ENCODE results near the gene AOC1.

AOC1 gene

DNA sequence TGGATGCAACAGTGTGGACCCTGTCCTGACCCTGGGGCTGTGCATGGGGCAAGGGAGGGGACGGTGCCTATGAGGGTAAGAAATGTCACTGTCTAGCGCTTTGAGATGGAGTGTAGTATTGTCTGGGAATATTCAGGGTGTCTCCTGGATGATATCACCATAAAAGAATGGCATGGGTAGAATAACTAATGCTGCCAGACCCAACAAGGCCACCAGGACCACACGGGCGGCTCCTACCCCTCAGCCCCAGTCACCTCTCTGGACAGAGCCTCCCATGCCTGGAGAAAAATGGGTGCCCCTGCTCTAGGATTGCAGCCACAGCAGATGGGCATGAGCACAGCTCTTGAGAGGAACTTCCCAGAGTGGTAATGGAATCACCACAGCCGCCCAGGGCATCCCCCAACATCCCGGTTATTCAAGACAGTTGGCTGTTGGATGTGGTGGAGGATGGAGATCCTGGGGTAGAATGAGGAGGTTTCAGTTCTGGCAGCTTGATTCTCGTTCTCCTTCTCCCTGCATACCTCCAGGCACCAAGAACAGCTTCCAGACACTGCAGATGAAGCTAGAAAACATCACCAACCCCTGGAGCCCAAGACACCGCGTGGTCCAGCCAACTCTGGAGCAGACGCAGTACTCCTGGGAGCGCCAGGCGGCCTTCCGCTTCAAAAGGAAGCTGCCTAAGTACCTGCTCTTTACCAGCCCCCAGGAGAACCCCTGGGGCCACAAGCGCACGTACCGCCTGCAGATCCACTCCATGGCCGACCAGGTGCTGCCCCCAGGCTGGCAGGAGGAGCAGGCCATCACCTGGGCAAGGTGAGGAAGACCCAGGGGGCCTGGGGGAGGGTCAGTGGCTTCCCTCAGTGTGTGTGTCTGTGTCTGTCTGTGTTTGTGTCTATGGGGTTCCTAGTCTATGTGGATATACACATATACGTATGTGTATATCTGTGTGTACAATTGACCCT lies 6.2 kb downstream of the AOC1 start:
- DNase-seq: no peak

DNA sequence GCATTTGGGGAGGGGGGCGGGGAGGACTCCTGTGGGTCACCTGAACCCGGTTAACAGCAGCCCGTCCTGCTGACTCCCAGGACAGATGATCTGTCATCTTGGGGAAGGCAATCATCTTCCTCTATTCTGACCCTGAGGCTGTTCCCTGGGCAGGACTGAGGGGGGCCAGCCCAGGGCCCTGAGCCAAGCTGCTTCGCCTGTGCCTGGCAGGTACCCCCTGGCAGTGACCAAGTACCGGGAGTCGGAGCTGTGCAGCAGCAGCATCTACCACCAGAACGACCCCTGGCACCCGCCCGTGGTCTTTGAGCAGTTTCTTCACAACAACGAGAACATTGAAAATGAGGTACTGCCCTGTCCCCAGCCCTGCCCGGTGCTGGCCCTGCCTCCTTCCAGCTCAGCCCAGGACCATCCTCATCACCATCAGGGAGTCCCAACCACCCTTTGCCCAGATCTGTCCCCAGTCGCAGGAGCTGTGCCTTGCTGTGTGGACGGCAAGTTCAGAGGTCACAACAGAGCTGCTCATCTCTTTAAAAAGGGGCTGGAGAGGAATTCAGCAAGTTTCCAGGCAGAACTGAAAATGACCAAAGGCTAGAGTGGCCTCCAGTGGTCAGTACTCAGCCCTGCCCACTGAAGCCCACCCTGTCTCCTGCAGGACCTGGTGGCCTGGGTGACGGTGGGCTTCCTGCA lies 8.1 kb downstream of the AOC1 start:
- DNase-seq: no peak

DNA sequence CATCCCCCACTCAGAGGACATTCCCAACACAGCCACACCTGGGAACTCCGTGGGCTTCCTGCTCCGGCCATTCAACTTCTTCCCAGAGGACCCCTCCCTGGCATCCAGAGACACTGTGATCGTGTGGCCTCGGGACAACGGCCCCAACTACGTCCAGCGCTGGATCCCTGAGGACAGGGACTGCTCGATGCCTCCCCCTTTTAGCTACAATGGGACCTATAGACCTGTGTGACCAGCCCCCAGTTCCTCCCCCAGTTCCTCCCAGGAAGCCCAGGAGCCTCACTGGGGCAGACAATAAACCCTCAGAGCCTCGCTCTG lies 8.6 kb downstream of the AOC1 start:
- DNase-seq: no peak

GRCh38 chr7:150862356-150862755 lies 10.0 kb downstream of the AOC1 start:
- DNase-seq: no peak

GRCh38 chr7:150863946-150864345 lies 11.6 kb downstream of the AOC1 start:
- DNase-seq: no peak

DNA sequence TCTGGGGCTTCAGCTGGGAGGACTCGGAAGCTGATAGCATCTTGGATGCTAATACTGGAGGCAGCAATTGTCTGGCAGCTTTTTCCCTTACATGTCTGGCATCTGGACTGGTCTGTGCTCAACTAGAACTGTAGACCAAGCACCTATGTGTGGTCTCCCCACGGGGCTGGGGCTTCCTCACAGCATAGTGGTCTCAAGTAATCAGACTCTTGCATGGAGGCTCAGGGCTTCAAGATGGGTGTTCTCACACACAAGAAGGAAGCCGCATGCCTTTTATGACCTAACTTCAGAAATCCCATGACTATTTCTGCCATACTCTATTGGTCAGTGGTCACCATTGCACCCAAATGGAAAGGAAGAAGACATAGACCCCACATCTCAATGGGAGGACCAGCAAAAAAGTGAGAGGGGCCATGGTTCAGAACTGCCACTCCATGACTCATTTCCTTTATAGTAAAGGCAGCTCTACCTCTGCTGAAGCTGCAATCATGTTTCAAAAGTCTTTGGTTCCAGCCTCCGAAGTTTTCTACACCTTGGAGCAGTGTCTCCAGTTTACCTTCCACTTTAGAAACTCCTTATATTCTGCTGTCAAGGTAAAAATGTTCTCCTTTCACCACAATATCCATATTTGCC lies 14.7 kb downstream of the AOC1 start:
- no peak for DNase-seq

- no peak for DNase-seq
Observed at GRCh38 chr7:150867605-150868004, 15.3 kb downstream of the AOC1 start.

GRCh38 chr7:150869467-150869866 lies 17.1 kb downstream of the AOC1 start:
- DNase-seq: no peak

- DNase-seq: no peak
Observed at GRCh38 chr7:150871601-150872000, 19.3 kb downstream of the AOC1 start.

GRCh38 chr7:150874401-150875198 lies 22.3 kb downstream of the AOC1 start:
- DNase-seq: no peak

GRCh38 chr7:150875791-150876190 lies 23.5 kb downstream of the AOC1 start:
- peak; percentile 25 for DNase-seq

DNA sequence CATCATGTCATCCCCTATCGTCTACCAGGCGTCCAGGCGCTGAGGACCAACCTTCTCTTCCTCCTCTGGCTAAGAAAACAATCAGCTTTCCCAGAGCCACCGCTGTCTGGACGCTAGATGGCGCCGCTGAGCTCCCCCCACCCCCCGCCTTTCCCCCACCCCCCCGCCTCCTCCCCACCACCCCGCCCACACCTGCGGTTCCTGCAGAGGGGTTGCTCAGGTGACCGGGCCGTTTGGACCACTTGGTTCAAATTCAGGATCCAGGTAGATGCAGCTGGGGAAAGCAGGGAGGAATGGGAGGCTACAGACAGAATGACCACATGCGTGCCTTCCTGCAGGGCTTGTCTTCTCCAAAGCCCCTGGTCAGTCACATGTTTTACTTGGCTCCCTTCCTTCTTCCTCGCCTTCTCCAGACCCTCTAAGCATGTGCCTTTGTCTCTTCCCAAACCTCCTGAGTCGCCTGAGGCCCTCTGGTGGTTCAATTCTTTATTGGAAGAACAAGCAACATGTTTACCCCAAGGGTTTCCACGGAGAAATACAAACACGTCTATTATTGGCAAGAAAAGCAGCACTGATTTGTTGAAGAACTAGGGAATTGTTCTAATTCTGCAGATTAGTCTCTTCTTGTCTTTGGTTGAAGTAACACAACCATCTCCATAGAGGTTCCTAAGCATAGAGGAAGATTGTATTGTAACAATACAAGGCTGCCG lies 24.7 kb downstream of the AOC1 start:
- DNase-seq: peak; percentile 75

GRCh38 chr7:150877536-150877935 lies 25.2 kb downstream of the AOC1 start:
- DNase-seq: no peak

DNA sequence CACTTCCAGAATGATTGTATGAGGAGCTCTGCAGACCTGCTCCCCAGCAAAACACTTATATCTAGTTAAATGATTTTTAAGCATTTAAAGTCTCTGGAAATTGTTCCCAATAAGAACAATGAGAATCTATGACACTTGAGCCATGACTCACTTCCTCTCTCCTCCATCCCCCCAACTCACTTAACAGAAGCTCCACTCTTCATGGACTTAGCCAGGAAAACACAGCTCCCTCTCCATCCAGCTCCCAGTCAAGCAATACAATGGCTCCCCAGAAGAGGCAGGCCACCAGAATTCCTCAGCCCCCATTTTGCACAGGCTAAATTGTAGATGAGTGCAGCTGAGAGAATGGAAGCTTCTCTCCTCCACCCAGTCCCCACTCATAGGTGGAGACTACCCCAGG lies 27.0 kb downstream of the AOC1 start:
- no peak for DNase-seq

GRCh38 chr7:150881189-150881588 lies 28.9 kb downstream of the AOC1 start:
- no peak for DNase-seq

- no peak for DNase-seq
Observed at GRCh38 chr7:150890853-150891584, 38.7 kb downstream of the AOC1 start.

DNA sequence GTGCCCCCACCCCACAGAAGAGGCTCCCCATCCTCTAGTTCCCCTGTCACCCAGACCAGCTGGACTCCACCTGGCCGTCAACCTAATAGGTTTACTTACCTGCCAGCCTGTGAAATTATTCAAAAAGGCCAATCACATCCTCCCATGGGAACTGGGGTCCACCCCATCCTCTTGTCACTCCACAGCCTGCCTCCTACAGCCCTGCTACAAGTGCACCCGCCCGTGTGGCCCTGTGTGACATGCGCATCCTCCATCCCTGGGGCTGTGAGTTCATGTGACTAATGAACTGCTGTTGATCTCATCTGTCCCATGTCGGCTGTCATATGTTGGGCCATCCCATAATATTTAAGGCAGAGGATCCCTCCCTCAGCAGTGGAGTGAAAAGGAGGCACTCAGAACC lies 39.4 kb downstream of the AOC1 start:
- no peak for DNase-seq

GRCh38 chr7:150895809-150896208 lies 43.5 kb downstream of the AOC1 start:
- DNase-seq: peak; percentile 84

GRCh38 chr7:150896562-150897209 lies 44.4 kb downstream of the AOC1 start:
- DNase-seq: no peak

GRCh38 chr7:150897502-150898474 lies 45.5 kb downstream of the AOC1 start:
- peak; percentile 88 for DNase-seq
